DOHH2 (cell line): ENCODE data around the gene DGAT2.

ENCODE experiments used
- H3F3A ChIP-seq: fragments of 200-600 bp; sonication (generic), shearing (Covaris generic); 2 replicates; pipeline ENCODE4 v1.6.0; 2016; ENCODE audit warnings: antibody characterized with exemption, mild to moderate bottlenecking; ENCODE audit not compliant: control insufficient read depth, insufficient read depth
- H3K27ac ChIP-seq: fragments of 200-600 bp; sonication (generic); 2 replicates; pipeline ENCODE4 v1.5.1; 2014; ENCODE audit warnings: low read depth, mild to moderate bottlenecking, low read length, moderate library complexity
- H3K27me3 ChIP-seq: fragments of 200-600 bp; sonication (generic); 2 replicates; pipeline ENCODE4 v1.6.1; 2014; ENCODE audit warnings: mild to moderate bottlenecking, low read length, mixed read lengths; ENCODE audit not compliant: control insufficient read depth
- H3K36me3 ChIP-seq: fragments of 200-600 bp; sonication (generic); 2 replicates; pipeline ENCODE4 v1.6.1; 2014; ENCODE audit warnings: mild to moderate bottlenecking, low read length, moderate library complexity, mixed read lengths; ENCODE audit not compliant: control insufficient read depth
- H3K4me1 ChIP-seq: fragments of 200-600 bp; sonication (generic); 2 replicates; pipeline ENCODE4 v1.6.1; 2014; ENCODE audit warnings: mild to moderate bottlenecking, low read length, mixed read lengths; ENCODE audit not compliant: control insufficient read depth
- H3K4me2 ChIP-seq: fragments of 200-600 bp; sonication (generic); 2 replicates; pipeline ENCODE4 v1.6.0; 2014; ENCODE audit warnings: mild to moderate bottlenecking, low read length, moderate library complexity
- H3K4me3 ChIP-seq: fragments of 200-600 bp; sonication (generic); 2 replicates; pipeline ENCODE4 v1.5.1; 2014; ENCODE audit warnings: mild to moderate bottlenecking, low read length, mixed read lengths
- H3K79me2 ChIP-seq: fragments of 200-600 bp; sonication (generic); 2 replicates; pipeline ENCODE4 v1.6.1; 2014; ENCODE audit warnings: mild to moderate bottlenecking, low read length, mixed read lengths; ENCODE audit not compliant: control insufficient read depth
- H3K9me2 ChIP-seq: fragments of 200-600 bp; sonication (generic); replicated peaks from 2 replicates; pipeline ENCODE4 v1.6.1; 2014; ENCODE audit warnings: mild to moderate bottlenecking, low read length, mixed read lengths; ENCODE audit not compliant: control insufficient read depth
- H3K9me3 ChIP-seq: fragments of 200-600 bp; sonication (generic); 2 replicates; pipeline ENCODE4 v1.6.1; 2014; ENCODE audit warnings: antibody characterized with exemption, low read length, mixed read lengths; ENCODE audit not compliant: control insufficient read depth, insufficient read depth
- H4K20me1 ChIP-seq: fragments of 200-600 bp; sonication (generic); 2 replicates; pipeline ENCODE4 v1.6.0; 2014; ENCODE audit warnings: low read depth, mild to moderate bottlenecking, antibody characterized with exemption, low read length, moderate library complexity; ENCODE audit not compliant: control insufficient read depth, insufficient read depth
- CTCF ChIP-seq: fragments of 200-600 bp; sonication (generic); IDR thresholded peaks from one replicate; pipeline ENCODE4 v1.5.1; 2014; ENCODE audit warnings: antibody characterized with exemption, mild to moderate bottlenecking, low read depth, low read length; ENCODE audit not compliant: poor library complexity, severe bottlenecking
- EZH2phosphoT487 ChIP-seq: fragments of 200-600 bp; sonication (generic); IDR thresholded peaks from 2 replicates; pipeline ENCODE4 v1.6.1; 2017; ENCODE audit warnings: borderline replicate concordance, mild to moderate bottlenecking, antibody characterized with exemption, low read length, moderate library complexity, mixed read lengths

The DGAT2 gene

GRCh38 chr11:75780888-75781287 lies 12.3 kb downstream of the DGAT2 start:
- TF ChIP-seq EZH2phosphoT487 (no peak), CTCF (no peak)
- H3K9me2 ChIP-seq, result no peaks in the 10 kb centered on the region
- H3K36me3 ChIP-seq, result no peaks in the 10 kb centered on the region

GRCh38 chr11:75781296-75781695 lies 12.7 kb downstream of the DGAT2 start:
- Histone ChIP-seq H3K4me3 (no peak overlapping the region), H3K36me3 (no peaks in the 10 kb centered on the region), H3K4me2 (no peak overlapping the region), H3K4me1 (no peaks in the 10 kb centered on the region), H4K20me1 (no peaks in the 10 kb centered on the region), H3K79me2 (no peaks in the 10 kb centered on the region), H3K27ac (no peak overlapping the region), H3F3A (no peaks in the 10 kb centered on the region), H3K27me3 (no peaks in the 10 kb centered on the region), H3K9me3 (no peaks in the 10 kb centered on the region), H3K9me2 (no peaks in the 10 kb centered on the region)
- TF ChIP-seq CTCF (no peak), EZH2phosphoT487 (no peak)

More at GRCh38 chr11:75780888-75781287, 12.3 kb downstream of the DGAT2 start:
- Histone ChIP-seq H4K20me1 (no peaks in the 10 kb centered on the region), H3K27me3 (no peaks in the 10 kb centered on the region), H3K27ac (no peak overlapping the region), H3F3A (no peaks in the 10 kb centered on the region), H3K4me1 (no peaks in the 10 kb centered on the region), H3K9me3 (no peaks in the 10 kb centered on the region), H3K4me2 (no peak overlapping the region), H3K4me3 (no peak overlapping the region), H3K79me2 (no peaks in the 10 kb centered on the region)

- Histone ChIP-seq H3K4me2 (no peak overlapping the region), H3K79me2 (no peaks in the 10 kb centered on the region), H3K36me3 (no peaks in the 10 kb centered on the region), H3K9me3 (no peaks in the 10 kb centered on the region), H3F3A (no peaks in the 10 kb centered on the region), H4K20me1 (no peaks in the 10 kb centered on the region), H3K4me3 (no peak overlapping the region), H3K27me3 (no peaks in the 10 kb centered on the region), H3K9me2 (no peaks in the 10 kb centered on the region), H3K27ac (no peak overlapping the region), H3K4me1 (no peaks in the 10 kb centered on the region)
- TF ChIP-seq CTCF (no peak), EZH2phosphoT487 (no peak)
These were observed 13.3 kb downstream of the DGAT2 start for GRCh38 chr11:75781831-75782230.

GRCh38 chr11:75782540-75783263 lies 14.1 kb downstream of the DGAT2 start:
- no peak for TF ChIP-seq CTCF
- no peak for TF ChIP-seq EZH2phosphoT487
- no peaks in the 10 kb centered on the region for H3K9me2 ChIP-seq
- no peaks in the 10 kb centered on the region for H3F3A ChIP-seq
- H3K4me1 ChIP-seq, result no peaks in the 10 kb centered on the region
- no peaks in the 10 kb centered on the region for H3K27me3 ChIP-seq
- H3K4me2 ChIP-seq, result no peak overlapping the region
- H3K36me3 ChIP-seq, result no peaks in the 10 kb centered on the region
- no peaks in the 10 kb centered on the region for H3K79me2 ChIP-seq
- no peaks in the 10 kb centered on the region for H3K9me3 ChIP-seq
- H3K4me3 ChIP-seq, result no peak overlapping the region
- no peaks in the 10 kb centered on the region for H4K20me1 ChIP-seq
- H3K27ac ChIP-seq, result no peak overlapping the region
